Ectodermal cell (in vitro differentiated cells): Measurements from ENCODE around the gene SLC17A7.
A peak's percentile ranks its signal among the peaks of the same experiment; 100 is the strongest.
"Not testable (repeated sequence)": the region's sequence is repeated elsewhere in the genome, so short reads cannot be mapped to it uniquely, and the experiment has no call there.

ENCODE experiments used
- H3K27ac ChIP-seq: 2 replicates; pipeline ENCODE4 v1.7.0; 2013; ENCODE audit warnings: mild to moderate bottlenecking, low read depth, low read length; ENCODE audit not compliant: insufficient read depth, poor library complexity, severe bottlenecking
- H3K27me3 ChIP-seq: 2 replicates; pipeline ENCODE4 v1.7.0; 2013; ENCODE audit warnings: mild to moderate bottlenecking, low read length; ENCODE audit not compliant: insufficient read depth, control insufficient read depth, poor library complexity, severe bottlenecking
- H3K36me3 ChIP-seq: one replicate; pipeline ENCODE4 v1.7.0; 2013; ENCODE audit warnings: low read length; ENCODE audit not compliant: control insufficient read depth, insufficient read depth
- H3K4me1 ChIP-seq: one replicate; pipeline ENCODE4 v1.7.0; 2013; ENCODE audit warnings: low read length; ENCODE audit not compliant: control insufficient read depth, insufficient read depth
- H3K4me3 ChIP-seq: 2 replicates; pipeline ENCODE4 v1.7.0; 2013; ENCODE audit warnings: low read depth, low read length, control low read depth; ENCODE audit not compliant: insufficient read depth
- H3K9me3 ChIP-seq: 2 replicates; pipeline ENCODE4 v1.7.0; 2013; ENCODE audit warnings: mild to moderate bottlenecking, low read length, moderate library complexity; ENCODE audit not compliant: control insufficient read depth
- WGBS, 2 experiments: methylation state at CpG; one replicate each; pipeline ENCODE4 v1.1.7; 2013; ENCODE audit warnings: missing lambda C conversion rate in 2 of 2; 5-methylcytosine and 5-hydroxymethylcytosine counted together

SLC17A7 gene

GRCh38 chr19:49481020-49481683 lies 39.8 kb upstream of the SLC17A7 start:
- 84 to 92% methylated on average over 7 of the region's 7 CpGs for WGBS, 2 experiments
- H3K4me3 ChIP-seq: no peak overlapping the region
- H3K27me3 ChIP-seq: no peaks in the 10 kb centered on the region
- no peaks in the 10 kb centered on the region for H3K9me3 ChIP-seq
- H3K36me3 ChIP-seq: no peaks in the 10 kb centered on the region
- no peak overlapping the region for H3K27ac ChIP-seq
- no peaks in the 10 kb centered on the region for H3K4me1 ChIP-seq

- no peak overlapping the region for H3K27ac ChIP-seq
- 89 to 90% methylated on average over 14 of the region's 14 CpGs for WGBS, 2 experiments
- H3K4me3 ChIP-seq: no peak overlapping the region
- peaks cover 3% of the 10 kb centered on the region for H3K27me3 ChIP-seq
- H3K4me1 ChIP-seq: no peaks in the 10 kb centered on the region
- no peaks in the 10 kb centered on the region for H3K9me3 ChIP-seq
- no peaks in the 10 kb centered on the region for H3K36me3 ChIP-seq
Observed at GRCh38 chr19:49479975-49480628, 38.8 kb upstream of the SLC17A7 start.

GRCh38 chr19:49475995-49476880 lies 34.9 kb upstream of the SLC17A7 start:
- Histone ChIP-seq H3K27me3 (peaks cover 10% of the 10 kb centered on the region), H3K4me3 (no peak overlapping the region)

GRCh38 chr19:49475191-49475917 lies 34.0 kb upstream of the SLC17A7 start:
- Histone ChIP-seq H3K9me3 (no peaks in the 10 kb centered on the region), H3K4me3 (no peak overlapping the region), H3K27me3 (peaks cover 10% of the 10 kb centered on the region), H3K36me3 (no peaks in the 10 kb centered on the region), H3K4me1 (no peaks in the 10 kb centered on the region), H3K27ac (no peak overlapping the region)
- WGBS, 2 experiments: 85 to 91% methylated on average over 15 of the region's 15 CpGs

More at GRCh38 chr19:49475995-49476880, 34.9 kb upstream of the SLC17A7 start:
- no peaks in the 10 kb centered on the region for H3K4me1 ChIP-seq
- H3K36me3 ChIP-seq: no peaks in the 10 kb centered on the region
- no peaks in the 10 kb centered on the region for H3K9me3 ChIP-seq
- 37 to 38% methylated on average over 27 of the region's 27 CpGs for WGBS, 2 experiments
- H3K27ac ChIP-seq: no peak overlapping the region

- Histone ChIP-seq H3K36me3 (no peaks in the 10 kb centered on the region), H3K4me1 (no peaks in the 10 kb centered on the region), H3K27ac (no peak overlapping the region), H3K4me3 (peak overlapping the region; percentile 22), H3K27me3 (peaks cover 10% of the 10 kb centered on the region), H3K9me3 (no peaks in the 10 kb centered on the region)
- WGBS, 2 experiments: 48% methylated on average over 11 of the region's 11 CpGs
Observed at GRCh38 chr19:49474542-49474924, 33.2 kb upstream of the SLC17A7 start.

- no peaks in the 10 kb centered on the region for H3K36me3 ChIP-seq
- no peaks in the 10 kb centered on the region for H3K9me3 ChIP-seq
- H3K4me1 ChIP-seq: no peaks in the 10 kb centered on the region
- H3K4me3 ChIP-seq: peak within 1 kb of the TSS; percentile 22
- no peak within 1 kb of the TSS for H3K27ac ChIP-seq
- H3K27me3 ChIP-seq: peaks cover 10% of the 10 kb centered on the region
- WGBS, 2 experiments: 15 to 17% methylated on average over 33 of the region's 33 CpGs
Observed at GRCh38 chr19:49473868-49474541, 32.7 kb upstream of the SLC17A7 start, which contains the start of gene FLT3LG. TSS of gene FLT3LG (plus strand) at chr19:49474215. CDS start at chr19:49474640, 425 bp downstream.

GRCh38 chr19:49473501-49473867 lies 32.2 kb upstream of the SLC17A7 start:
- not testable (repeated sequence) for H3K27ac ChIP-seq, H3K36me3 ChIP-seq, H3K9me3 ChIP-seq, H3K4me1 ChIP-seq, H3K4me3 ChIP-seq
- 82 to 87% methylated on average over 9 of the region's 9 CpGs for WGBS, 2 experiments
- H3K27me3 ChIP-seq: peaks cover 10% of the 10 kb centered on the region

- Histone ChIP-seq H3K27ac (no peak overlapping the region), H3K36me3 (no peaks in the 10 kb centered on the region), H3K9me3 (no peaks in the 10 kb centered on the region), H3K4me3 (no peak overlapping the region), H3K27me3 (peaks cover 10% of the 10 kb centered on the region), H3K4me1 (peaks cover 6% of the 10 kb centered on the region)
- 86 to 93% methylated on average over 9 of the region's 9 CpGs for WGBS, 2 experiments
Observed at GRCh38 chr19:49472936-49473335, 31.6 kb upstream of the SLC17A7 start.

GRCh38 chr19:49470615-49470978 lies 29.3 kb upstream of the SLC17A7 start:
- Histone ChIP-seq H3K4me3 (no peak overlapping the region), H3K27me3 (peaks cover 10% of the 10 kb centered on the region), H3K27ac (no peak overlapping the region), H3K9me3 (no peaks in the 10 kb centered on the region), H3K36me3 (no peaks in the 10 kb centered on the region), H3K4me1 (peaks cover 6% of the 10 kb centered on the region)
- whole genome bisulfite sequencing, 2 experiments: 93 to 97% methylated on average over 8 of the region's 8 CpGs
